Tibial nerve (tissue), 3 donors: Measurements from ENCODE around the gene KAZN.

ENCODE experiments used
- POLR2A ChIP-seq, 2 donors: fragments of 450-650 bp; IDR thresholded peaks; one replicate each; pipeline ENCODE4 v1.6.1; 2017; ENCODE audit warnings: antibody characterized with exemption in 2 of 2, mild to moderate bottlenecking in 2 of 2, moderate library complexity in 2 of 2
- TF ChIP-seq, protein P1 (sequence below), 5 experiments: fragments of 200-600 bp in 3 of 5; fragments of 450-650 bp in 2 of 5; sonication (generic) in 3 of 5; IDR thresholded peaks; one replicate each; pipeline ENCODE4 v1.5.1; 2016 to 2019; ENCODE audit warnings: antibody characterized with exemption in 5 of 5, mild to moderate bottlenecking in 3 of 5, moderate library complexity in 2 of 5

DNA sequence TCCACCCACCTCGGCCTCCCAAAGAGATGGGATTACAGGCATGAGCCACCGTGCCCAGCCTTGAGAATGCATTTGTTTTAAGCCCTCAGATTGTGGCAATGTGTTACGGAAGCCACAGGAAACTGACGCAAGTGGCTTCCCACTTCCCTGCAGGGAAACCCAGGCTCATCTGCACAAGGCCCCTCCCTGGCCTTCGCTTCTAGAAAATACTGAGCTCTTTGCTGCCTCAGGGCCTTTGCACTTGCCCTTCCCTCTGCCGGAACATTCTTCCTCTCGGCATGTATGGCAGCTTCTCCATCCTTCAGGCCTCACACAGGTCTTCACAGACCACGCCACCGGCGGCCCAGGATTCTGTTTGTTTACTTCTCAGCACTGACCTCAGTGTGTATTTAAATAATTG lies 418.0 kb downstream of the KAZN start:
- TF ChIP-seq, protein P1, sequence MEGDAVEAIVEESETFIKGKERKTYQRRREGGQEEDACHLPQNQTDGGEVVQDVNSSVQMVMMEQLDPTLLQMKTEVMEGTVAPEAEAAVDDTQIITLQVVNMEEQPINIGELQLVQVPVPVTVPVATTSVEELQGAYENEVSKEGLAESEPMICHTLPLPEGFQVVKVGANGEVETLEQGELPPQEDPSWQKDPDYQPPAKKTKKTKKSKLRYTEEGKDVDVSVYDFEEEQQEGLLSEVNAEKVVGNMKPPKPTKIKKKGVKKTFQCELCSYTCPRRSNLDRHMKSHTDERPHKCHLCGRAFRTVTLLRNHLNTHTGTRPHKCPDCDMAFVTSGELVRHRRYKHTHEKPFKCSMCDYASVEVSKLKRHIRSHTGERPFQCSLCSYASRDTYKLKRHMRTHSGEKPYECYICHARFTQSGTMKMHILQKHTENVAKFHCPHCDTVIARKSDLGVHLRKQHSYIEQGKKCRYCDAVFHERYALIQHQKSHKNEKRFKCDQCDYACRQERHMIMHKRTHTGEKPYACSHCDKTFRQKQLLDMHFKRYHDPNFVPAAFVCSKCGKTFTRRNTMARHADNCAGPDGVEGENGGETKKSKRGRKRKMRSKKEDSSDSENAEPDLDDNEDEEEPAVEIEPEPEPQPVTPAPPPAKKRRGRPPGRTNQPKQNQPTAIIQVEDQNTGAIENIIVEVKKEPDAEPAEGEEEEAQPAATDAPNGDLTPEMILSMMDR (IDR thresholded peaks at IDR 0.05) = no peak
- no peak for TF ChIP-seq POLR2A (IDR thresholded peaks at IDR 0.05)
